ENCODE data around the gene CKLF.
"Not testable (repeated sequence)": the region's sequence is repeated elsewhere in the genome, so short reads cannot be mapped to it uniquely, and the experiment has no call there.

Gene CKLF

GRCh38 chr16:66562986-66563385 lies 10.6 kb downstream of the CKLF start:
- no peak for DNase-seq
- intact Hi-C loops (cut with DNase I): no loop called here

- intact Hi-C loops (cut with DNase I): no loop called here
- no peak for DNase-seq
Observed at GRCh38 chr16:66563574-66564334, 11.4 kb downstream of the CKLF start.

- DNase-seq: peak in 1 of 10 donors; percentile 75
- intact Hi-C loops (cut with DNase I): no loop called here
Observed at GRCh38 chr16:66566051-66566901, 13.9 kb downstream of the CKLF start, which contains the start of gene CMTM1. Gene CMTM1, plus strand, starts transcription at chr16:66566439. Its CDS starts 75 bp downstream, at chr16:66566514.

- intact Hi-C loops (cut with DNase I); DNase-seq: not testable (repeated sequence)
Observed at GRCh38 chr16:66567270-66567669, 14.9 kb downstream of the CKLF start.

- DNase-seq: no peak
Observed at GRCh38 chr16:66568355-66568754, 16.0 kb downstream of the CKLF start.

GRCh38 chr16:66569131-66569530 lies 16.8 kb downstream of the CKLF start:
- intact Hi-C loops (cut with DNase I): no loop called here

More at GRCh38 chr16:66568355-66568754, 16.0 kb downstream of the CKLF start:
- intact Hi-C loops (cut with DNase I): no loop called here

GRCh38 chr16:66569827-66570405 lies 17.5 kb downstream of the CKLF start:
- intact Hi-C loops (cut with DNase I): no loop called here
- DNase-seq: no peak

More at GRCh38 chr16:66569131-66569530, 16.8 kb downstream of the CKLF start:
- DNase-seq: no peak

- no peak for DNase-seq
- intact Hi-C loops (cut with DNase I): no loop called here
Observed at GRCh38 chr16:66572356-66572755, 20.0 kb downstream of the CKLF start.

- intact Hi-C loops (cut with DNase I): no loop called here
- DNase-seq: no peak
Observed at GRCh38 chr16:66574081-66574480, 21.7 kb downstream of the CKLF start.

- DNase-seq: no peak
- intact Hi-C loops (cut with DNase I): no loop called here
Observed at GRCh38 chr16:66574531-66574930, 22.2 kb downstream of the CKLF start.

- no peak for DNase-seq
- intact Hi-C loops (cut with DNase I): no loop called here
Observed at GRCh38 chr16:66575060-66575459, 22.7 kb downstream of the CKLF start.

GRCh38 chr16:66576296-66576695 lies 23.9 kb downstream of the CKLF start:
- intact Hi-C loops (cut with DNase I): no loop called here
- DNase-seq: no peak

GRCh38 chr16:66578651-66579531 lies 26.5 kb downstream of the CKLF start, which contains the start of gene CMTM2:
Gene CMTM2, plus strand, starts transcription at chr16:66579463. Its CDS starts 145 bp downstream, at chr16:66579608.
- intact Hi-C loops (cut with DNase I): no loop called here
- DNase-seq: peak in 1 of 10 donors; percentile 86

- DNase-seq: no peak
- intact Hi-C loops (cut with DNase I): no loop called here
Observed at GRCh38 chr16:66580605-66581209, 28.3 kb downstream of the CKLF start.

GRCh38 chr16:66581246-66581952 lies 29.0 kb downstream of the CKLF start:
- intact Hi-C loops (cut with DNase I): no loop called here
- no peak for DNase-seq

GRCh38 chr16:66585481-66586239 lies 33.3 kb downstream of the CKLF start:
- DNase-seq: no peak
- intact Hi-C loops (cut with DNase I): no loop called here

- DNase-seq: peak in 3 of 10 donors; percentile 15 to 79 (median 69)
- intact Hi-C loops (cut with DNase I): loop anchor here (2.0 kb wide), 1 partner anchor 181 kb away; no protein-coding TSS in a partner anchor
Observed at GRCh38 chr16:66587881-66588600, 35.7 kb downstream of the CKLF start.

All from posterior cingulate gyrus (tissue), 11 donors.